Measurements from ENCODE around the gene ZNF555.
"Not testable (repeated sequence)": the region's sequence is repeated elsewhere in the genome, so short reads cannot be mapped to it uniquely, and the experiment has no call there.

ZNF555 gene

DNA sequence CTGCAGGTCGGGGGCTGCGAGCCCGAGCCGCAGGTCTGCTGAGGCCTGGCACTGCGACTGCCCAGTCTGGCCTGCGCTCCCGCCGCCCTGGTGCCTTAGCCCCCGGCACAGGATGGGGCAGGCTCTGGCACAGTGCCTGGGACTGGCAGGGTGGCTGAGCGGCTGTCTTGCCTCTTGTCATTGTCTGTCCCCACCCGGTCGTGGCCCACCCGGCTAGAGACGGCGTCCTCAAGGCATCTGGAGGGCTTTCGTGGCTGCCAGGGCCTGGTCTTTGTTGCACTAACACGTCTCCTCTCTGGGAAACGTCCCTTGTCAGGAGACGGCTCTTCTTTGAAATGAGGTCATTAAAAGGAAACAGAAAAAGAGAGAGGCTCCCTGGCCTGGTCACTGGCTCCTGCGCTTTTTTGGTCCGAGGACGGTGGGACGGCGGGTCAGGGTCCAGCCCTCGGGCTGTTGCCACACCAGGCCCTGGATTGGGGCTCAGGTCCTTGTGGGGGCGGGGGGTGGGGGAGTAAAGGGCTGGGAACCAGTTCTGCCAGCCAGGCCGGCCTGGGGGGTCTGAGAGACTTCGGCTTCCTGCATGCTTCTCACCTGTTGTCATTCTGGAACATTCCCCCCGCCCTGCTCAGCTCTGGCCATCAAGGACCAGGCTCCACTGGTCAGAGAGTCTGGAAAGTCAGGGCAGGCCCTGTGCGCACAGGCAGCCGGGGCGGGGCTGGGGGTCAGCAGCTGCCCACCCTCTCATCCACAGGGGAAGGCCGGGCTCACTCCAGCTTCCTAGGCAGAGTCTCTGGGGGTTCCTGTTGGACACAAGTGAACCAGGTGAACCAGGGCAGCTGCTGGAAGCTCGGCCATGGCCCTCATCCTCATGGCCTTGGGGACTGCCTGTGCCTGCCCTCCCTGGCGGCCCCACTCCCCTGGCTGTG, 27.8 kb upstream of the ZNF555 start:
- TF ChIP-seq, protein P1, sequence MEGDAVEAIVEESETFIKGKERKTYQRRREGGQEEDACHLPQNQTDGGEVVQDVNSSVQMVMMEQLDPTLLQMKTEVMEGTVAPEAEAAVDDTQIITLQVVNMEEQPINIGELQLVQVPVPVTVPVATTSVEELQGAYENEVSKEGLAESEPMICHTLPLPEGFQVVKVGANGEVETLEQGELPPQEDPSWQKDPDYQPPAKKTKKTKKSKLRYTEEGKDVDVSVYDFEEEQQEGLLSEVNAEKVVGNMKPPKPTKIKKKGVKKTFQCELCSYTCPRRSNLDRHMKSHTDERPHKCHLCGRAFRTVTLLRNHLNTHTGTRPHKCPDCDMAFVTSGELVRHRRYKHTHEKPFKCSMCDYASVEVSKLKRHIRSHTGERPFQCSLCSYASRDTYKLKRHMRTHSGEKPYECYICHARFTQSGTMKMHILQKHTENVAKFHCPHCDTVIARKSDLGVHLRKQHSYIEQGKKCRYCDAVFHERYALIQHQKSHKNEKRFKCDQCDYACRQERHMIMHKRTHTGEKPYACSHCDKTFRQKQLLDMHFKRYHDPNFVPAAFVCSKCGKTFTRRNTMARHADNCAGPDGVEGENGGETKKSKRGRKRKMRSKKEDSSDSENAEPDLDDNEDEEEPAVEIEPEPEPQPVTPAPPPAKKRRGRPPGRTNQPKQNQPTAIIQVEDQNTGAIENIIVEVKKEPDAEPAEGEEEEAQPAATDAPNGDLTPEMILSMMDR (IDR thresholded peaks at IDR 0.05; ENCODE audit: insufficient read depth, missing control alignments): no peak
- no peak for FAIRE-seq
- peak; percentile 13 for DNase-seq (ENCODE audit: insufficient read length, low spot score)

DNA sequence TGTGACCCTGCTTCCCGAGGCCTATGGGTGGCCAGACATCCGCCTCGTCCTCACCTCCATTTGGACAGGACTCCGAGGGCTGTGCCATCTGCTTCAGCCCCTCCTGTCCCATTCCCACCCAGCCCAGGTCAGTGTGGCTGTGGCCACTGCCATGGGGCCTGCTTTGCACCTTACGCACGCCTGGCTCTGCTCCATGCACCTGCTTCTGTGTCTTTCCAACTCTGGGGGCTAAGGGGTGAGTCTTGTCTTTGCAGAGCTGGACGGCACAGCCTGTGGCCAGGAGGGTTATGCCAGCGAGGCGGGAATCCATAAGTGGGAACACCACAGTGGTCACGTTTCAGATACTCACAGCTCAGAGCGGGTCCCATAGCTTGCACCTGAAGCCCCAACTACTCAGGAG, 26.8 kb upstream of the ZNF555 start:
- FAIRE-seq: no peak
- TF ChIP-seq, protein P1 (IDR thresholded peaks at IDR 0.05; ENCODE audit: insufficient read depth, missing control alignments): no peak
- peak; percentile 18 for DNase-seq (ENCODE audit: insufficient read length, low spot score)

DNA sequence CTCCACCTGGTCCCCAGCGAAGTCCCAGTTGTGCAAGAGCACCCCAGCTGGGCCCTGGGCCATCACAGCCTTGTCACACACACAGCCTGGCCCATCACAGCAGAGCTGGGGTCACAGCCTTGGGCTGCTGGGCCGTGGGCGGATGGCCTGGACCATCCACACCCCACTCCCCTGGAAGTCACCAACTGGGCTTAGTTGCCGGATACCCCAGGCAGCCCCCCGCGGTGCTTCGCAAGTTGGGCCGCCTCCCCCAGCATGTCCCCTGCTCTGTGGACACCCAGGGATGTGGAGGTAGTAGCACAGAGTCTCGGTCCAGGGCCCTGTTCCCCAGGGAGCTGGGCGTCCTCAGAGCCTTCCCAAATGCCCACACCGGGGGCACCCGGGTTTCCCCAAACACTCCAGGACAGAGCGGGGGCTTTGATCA, 26.1 kb upstream of the ZNF555 start:
- DNase-seq (ENCODE audit: insufficient read length, low spot score): peak; percentile 23
- TF ChIP-seq, protein P1 (IDR thresholded peaks at IDR 0.05; ENCODE audit: insufficient read depth, missing control alignments): no peak
- no peak for FAIRE-seq

GRCh38 chr19:2815923-2816322, 25.4 kb upstream of the ZNF555 start:
- TF ChIP-seq, protein P1 (IDR thresholded peaks at IDR 0.05; ENCODE audit: insufficient read depth, missing control alignments): no peak
- DNase-seq (ENCODE audit: insufficient read length, low spot score) (no peak), FAIRE-seq (no peak)

- TF ChIP-seq, protein P1 (IDR thresholded peaks at IDR 0.05; ENCODE audit: insufficient read depth, missing control alignments): no peak
- FAIRE-seq (no peak), DNase-seq (ENCODE audit: insufficient read length, low spot score) (no peak)
Observed at GRCh38 chr19:2816641-2817040, 24.6 kb upstream of the ZNF555 start.

GRCh38 chr19:2817237-2817829, 23.9 kb upstream of the ZNF555 start:
- FAIRE-seq; DNase-seq (ENCODE audit: insufficient read length, low spot score): not testable (repeated sequence)

DNA sequence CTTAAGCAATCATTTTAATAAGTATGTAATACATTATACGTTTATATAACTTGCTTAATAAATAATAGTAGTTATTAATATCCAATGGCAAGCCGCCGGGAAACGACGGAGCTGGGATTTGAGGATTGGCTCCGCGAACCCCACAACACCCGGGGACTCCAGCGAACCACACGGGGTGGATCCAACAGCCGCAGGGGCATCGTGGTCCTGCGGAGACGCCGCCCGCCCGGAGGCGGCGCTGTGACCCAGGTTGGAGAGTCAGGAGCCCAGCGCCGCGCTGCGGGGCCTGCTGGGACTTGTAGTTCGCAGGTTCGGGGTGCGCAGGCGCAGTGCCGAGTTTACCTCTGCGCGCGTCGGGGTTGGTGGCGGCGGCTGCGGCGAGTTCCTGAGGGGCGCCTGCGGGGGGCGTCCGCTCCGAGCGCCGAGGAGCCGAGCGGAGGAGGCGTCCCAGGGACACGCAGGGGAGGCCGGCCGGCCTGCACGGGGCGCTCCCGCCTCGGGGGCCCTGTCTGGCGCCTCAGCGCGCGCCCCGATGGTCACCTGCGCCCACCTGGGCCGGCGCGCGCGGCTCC, 21.6 kb upstream of the ZNF555 start, which contains the start of gene ZNF554:
Gene ZNF554 (plus strand): TSS at position 329 of the 572 bp plus-strand sequence. CDS start 204 bp downstream, at position 533.
- DNase-seq (ENCODE audit: insufficient read length, low spot score) (peak; percentile 96), FAIRE-seq (no peak)
- TF ChIP-seq, protein P1 (IDR thresholded peaks at IDR 0.05; ENCODE audit: insufficient read depth, missing control alignments): peak; percentile 68

Measured in D721Med (cell line).